Tongue (tissue), 2 donors: ENCODE measurements around the gene GPR161. TPM values are rescaled to one million over a fixed set of nuclear protein-coding genes. Genes with fewer than 3 reads are reported as not detected.

Experiments
- DNase-seq: peaks from one replicate; pipeline ENCODE4 v3.0.0-alpha.2; 2015
- total RNA-seq: library from RNA; depleted of rRNA; stranded (reverse); fragments of >200 nt; gene quantifications from one replicate; pipeline ENCODE4 v1.2.3, GENCODE V29; 2014

Gene GPR161
- total RNA-seq, 1 donor from 2014 or later, result 10.1 TPM

- no peak for DNase-seq
Measured at GRCh38 chr1:168105846-168106245, 30.9 kb downstream of the GPR161 start.

GRCh38 chr1:168104535-168104934 is 32.2 kb downstream of the GPR161 start:
- no peak for DNase-seq

- DNase-seq, result no peak
Measured at GRCh38 chr1:168102487-168102886, 34.2 kb downstream of the GPR161 start.

GRCh38 chr1:168101336-168101735 is 35.4 kb downstream of the GPR161 start:
- DNase-seq, result no peak

GRCh38 chr1:168100315-168101002 is 36.3 kb downstream of the GPR161 start:
- no peak for DNase-seq

GRCh38 chr1:168099337-168099801 is 37.4 kb downstream of the GPR161 start:
- no peak for DNase-seq

- no peak for DNase-seq
Measured at GRCh38 chr1:168098534-168099320, 38.0 kb downstream of the GPR161 start.

GRCh38 chr1:168097921-168098528 is 38.7 kb downstream of the GPR161 start:
- DNase-seq, result no peak

- no peak for DNase-seq
Measured at GRCh38 chr1:168096296-168097165, 40.2 kb downstream of the GPR161 start.

GRCh38 chr1:168095476-168095875 is 41.3 kb downstream of the GPR161 start:
- DNase-seq, result no peak

GRCh38 chr1:168093616-168094015 is 43.1 kb downstream of the GPR161 start:
- DNase-seq, result no peak

GRCh38 chr1:168092566-168093355 is 44.0 kb downstream of the GPR161 start:
- no peak for DNase-seq

- DNase-seq, result no peak
Measured at GRCh38 chr1:168091720-168092550, 44.8 kb downstream of the GPR161 start.

GRCh38 chr1:168091063-168091462 is 45.7 kb downstream of the GPR161 start:
- no peak for DNase-seq

GRCh38 chr1:168090395-168090794 is 46.3 kb downstream of the GPR161 start:
- DNase-seq, result no peak

- DNase-seq, result no peak
Measured at GRCh38 chr1:168089979-168090337, 46.8 kb downstream of the GPR161 start.

GRCh38 chr1:168089326-168089978 is 47.3 kb downstream of the GPR161 start:
- no peak for DNase-seq

- no peak for DNase-seq
Measured at GRCh38 chr1:168088511-168089325, 48.0 kb downstream of the GPR161 start.

- no peak for DNase-seq
Measured at GRCh38 chr1:168087696-168088095, 49.0 kb downstream of the GPR161 start.
